Suprapubic skin (tissue), 4 donors: ENCODE results near the gene PTCHD1.

ENCODE experiments used
- POLR2A ChIP-seq, 2 donors: fragments of 450-650 bp; IDR thresholded peaks; one replicate each; pipeline ENCODE4 v1.6.1; 2017; ENCODE audit warnings: antibody characterized with exemption in 2 of 2, mild to moderate bottlenecking in 2 of 2, moderate library complexity in 2 of 2
- POLR2AphosphoS5 ChIP-seq, 3 donors: sonication (generic); formaldehyde crosslinking; IDR thresholded peaks; one replicate each; pipeline ENCODE4 v1.6.1; 2017; ENCODE audit warnings: antibody characterized with exemption in 3 of 3
- TF ChIP-seq, protein P1 (sequence below), 2 donors: fragments of 200-600 bp in 1 of 2; fragments of 450-650 bp in 1 of 2; sonication (generic) in 1 of 2; IDR thresholded peaks; one replicate each; pipeline ENCODE4 v1.5.1; 2016 to 2019; ENCODE audit warnings: antibody characterized with exemption in 2 of 2, mild to moderate bottlenecking in 1 of 2, moderate library complexity in 1 of 2

DNA sequence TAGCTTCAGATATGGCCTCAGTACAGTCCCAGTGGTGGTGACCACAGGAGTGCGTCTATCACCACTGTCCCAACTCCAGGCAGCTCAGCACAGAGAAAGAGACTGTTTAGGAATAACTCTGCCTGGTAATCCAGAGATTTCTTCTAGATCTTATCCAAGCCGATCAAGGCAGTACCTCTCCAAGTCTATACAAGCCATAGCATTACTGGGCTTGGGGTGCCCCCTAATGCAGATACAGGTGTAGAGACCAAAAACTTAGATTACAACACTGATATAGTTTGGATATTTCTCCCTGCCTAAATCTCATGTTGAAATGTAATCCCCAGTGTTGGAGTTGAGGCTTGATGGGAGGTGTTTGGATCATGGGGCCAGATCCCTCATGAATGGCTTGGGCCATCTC, 100.9 kb downstream of the PTCHD1 start:
- TF ChIP-seq POLR2A (IDR thresholded peaks at IDR 0.05), result no peak
- TF ChIP-seq, protein P1, sequence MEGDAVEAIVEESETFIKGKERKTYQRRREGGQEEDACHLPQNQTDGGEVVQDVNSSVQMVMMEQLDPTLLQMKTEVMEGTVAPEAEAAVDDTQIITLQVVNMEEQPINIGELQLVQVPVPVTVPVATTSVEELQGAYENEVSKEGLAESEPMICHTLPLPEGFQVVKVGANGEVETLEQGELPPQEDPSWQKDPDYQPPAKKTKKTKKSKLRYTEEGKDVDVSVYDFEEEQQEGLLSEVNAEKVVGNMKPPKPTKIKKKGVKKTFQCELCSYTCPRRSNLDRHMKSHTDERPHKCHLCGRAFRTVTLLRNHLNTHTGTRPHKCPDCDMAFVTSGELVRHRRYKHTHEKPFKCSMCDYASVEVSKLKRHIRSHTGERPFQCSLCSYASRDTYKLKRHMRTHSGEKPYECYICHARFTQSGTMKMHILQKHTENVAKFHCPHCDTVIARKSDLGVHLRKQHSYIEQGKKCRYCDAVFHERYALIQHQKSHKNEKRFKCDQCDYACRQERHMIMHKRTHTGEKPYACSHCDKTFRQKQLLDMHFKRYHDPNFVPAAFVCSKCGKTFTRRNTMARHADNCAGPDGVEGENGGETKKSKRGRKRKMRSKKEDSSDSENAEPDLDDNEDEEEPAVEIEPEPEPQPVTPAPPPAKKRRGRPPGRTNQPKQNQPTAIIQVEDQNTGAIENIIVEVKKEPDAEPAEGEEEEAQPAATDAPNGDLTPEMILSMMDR (IDR thresholded peaks at IDR 0.05), result no peak
- no peak for TF ChIP-seq POLR2AphosphoS5 (IDR thresholded peaks at IDR 0.05)
